HL-60 (cell line): Measurements from ENCODE around the gene LINC00632.

Experiments used
- DNase-seq, 2 experiments: peaks; one replicate each; pipeline ENCODE4 v3.0.0-alpha.2; 2010 to 2020; ENCODE audit warnings: low read depth in 1 of 2, low spot score in 1 of 2
- H3K27ac ChIP-seq: fragments of 250-450 bp; sonication (Bioruptor Pico); replicated peaks from 2 replicates; pipeline ENCODE4 v1.5.1; 2020; ENCODE audit warnings: mild to moderate bottlenecking, moderate library complexity
- H3K27me3 ChIP-seq: fragments of 250-450 bp; sonication (Bioruptor Pico); 2 replicates; pipeline ENCODE4 v1.5.1; 2021; ENCODE audit warnings: mild to moderate bottlenecking, moderate library complexity; ENCODE audit not compliant: insufficient read depth, poor library complexity, severe bottlenecking
- H3K4me3 ChIP-seq: replicated peaks from 2 replicates; pipeline ENCODE4 v1.5.1; 2011; ENCODE audit warnings: mild to moderate bottlenecking, control low read depth, low read length; ENCODE audit not compliant: insufficient read depth
- GABPA ChIP-seq: IDR thresholded peaks from 2 replicates; pipeline ENCODE4 v1.6.1; 2012; ENCODE audit warnings: low read depth
- POLR2AphosphoS5 ChIP-seq: IDR thresholded peaks from 2 replicates; pipeline ENCODE4 v1.6.1; 2012; ENCODE audit warnings: low read depth
- SPI1 ChIP-seq: IDR thresholded peaks from 2 replicates; pipeline ENCODE4 v1.6.1; 2012; ENCODE audit warnings: low read depth, mild to moderate bottlenecking, borderline replicate concordance
- TF ChIP-seq, protein P1 (sequence below): IDR thresholded peaks from 2 replicates; pipeline ENCODE4 v1.6.1; 2012; ENCODE audit warnings: low read depth; ENCODE audit not compliant: insufficient replicate concordance
- TF ChIP-seq, protein P2 (sequence below): IDR thresholded peaks from one replicate; pipeline ENCODE4 v1.5.1; 2011; ENCODE audit warnings: low read length, control low read depth, inconsistent platforms; ENCODE audit not compliant: insufficient read depth

LINC00632 gene

DNA sequence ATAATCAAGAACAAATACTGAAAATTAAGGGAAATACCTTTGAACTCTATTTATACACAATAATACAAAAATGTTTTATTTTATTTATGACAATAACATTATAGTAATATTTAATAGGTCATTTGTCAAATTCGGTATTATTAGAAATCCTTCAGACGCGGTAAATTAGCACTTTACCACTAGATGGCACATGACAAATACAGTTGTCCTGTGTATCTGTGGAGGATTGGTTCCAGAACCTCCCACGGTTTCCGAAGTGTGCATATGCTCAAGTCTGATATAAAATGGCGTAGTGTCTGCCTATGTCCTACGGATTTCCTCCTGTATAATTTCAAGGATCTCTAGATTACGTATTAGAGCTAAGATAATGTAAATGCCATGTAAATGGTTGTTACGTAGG, 8.1 kb upstream of the LINC00632 start:
- TF ChIP-seq, protein P1, sequence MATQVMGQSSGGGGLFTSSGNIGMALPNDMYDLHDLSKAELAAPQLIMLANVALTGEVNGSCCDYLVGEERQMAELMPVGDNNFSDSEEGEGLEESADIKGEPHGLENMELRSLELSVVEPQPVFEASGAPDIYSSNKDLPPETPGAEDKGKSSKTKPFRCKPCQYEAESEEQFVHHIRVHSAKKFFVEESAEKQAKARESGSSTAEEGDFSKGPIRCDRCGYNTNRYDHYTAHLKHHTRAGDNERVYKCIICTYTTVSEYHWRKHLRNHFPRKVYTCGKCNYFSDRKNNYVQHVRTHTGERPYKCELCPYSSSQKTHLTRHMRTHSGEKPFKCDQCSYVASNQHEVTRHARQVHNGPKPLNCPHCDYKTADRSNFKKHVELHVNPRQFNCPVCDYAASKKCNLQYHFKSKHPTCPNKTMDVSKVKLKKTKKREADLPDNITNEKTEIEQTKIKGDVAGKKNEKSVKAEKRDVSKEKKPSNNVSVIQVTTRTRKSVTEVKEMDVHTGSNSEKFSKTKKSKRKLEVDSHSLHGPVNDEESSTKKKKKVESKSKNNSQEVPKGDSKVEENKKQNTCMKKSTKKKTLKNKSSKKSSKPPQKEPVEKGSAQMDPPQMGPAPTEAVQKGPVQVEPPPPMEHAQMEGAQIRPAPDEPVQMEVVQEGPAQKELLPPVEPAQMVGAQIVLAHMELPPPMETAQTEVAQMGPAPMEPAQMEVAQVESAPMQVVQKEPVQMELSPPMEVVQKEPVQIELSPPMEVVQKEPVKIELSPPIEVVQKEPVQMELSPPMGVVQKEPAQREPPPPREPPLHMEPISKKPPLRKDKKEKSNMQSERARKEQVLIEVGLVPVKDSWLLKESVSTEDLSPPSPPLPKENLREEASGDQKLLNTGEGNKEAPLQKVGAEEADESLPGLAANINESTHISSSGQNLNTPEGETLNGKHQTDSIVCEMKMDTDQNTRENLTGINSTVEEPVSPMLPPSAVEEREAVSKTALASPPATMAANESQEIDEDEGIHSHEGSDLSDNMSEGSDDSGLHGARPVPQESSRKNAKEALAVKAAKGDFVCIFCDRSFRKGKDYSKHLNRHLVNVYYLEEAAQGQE: no peak
- TF ChIP-seq SPI1: no peak
- TF ChIP-seq GABPA: no peak
- TF ChIP-seq, protein P2, sequence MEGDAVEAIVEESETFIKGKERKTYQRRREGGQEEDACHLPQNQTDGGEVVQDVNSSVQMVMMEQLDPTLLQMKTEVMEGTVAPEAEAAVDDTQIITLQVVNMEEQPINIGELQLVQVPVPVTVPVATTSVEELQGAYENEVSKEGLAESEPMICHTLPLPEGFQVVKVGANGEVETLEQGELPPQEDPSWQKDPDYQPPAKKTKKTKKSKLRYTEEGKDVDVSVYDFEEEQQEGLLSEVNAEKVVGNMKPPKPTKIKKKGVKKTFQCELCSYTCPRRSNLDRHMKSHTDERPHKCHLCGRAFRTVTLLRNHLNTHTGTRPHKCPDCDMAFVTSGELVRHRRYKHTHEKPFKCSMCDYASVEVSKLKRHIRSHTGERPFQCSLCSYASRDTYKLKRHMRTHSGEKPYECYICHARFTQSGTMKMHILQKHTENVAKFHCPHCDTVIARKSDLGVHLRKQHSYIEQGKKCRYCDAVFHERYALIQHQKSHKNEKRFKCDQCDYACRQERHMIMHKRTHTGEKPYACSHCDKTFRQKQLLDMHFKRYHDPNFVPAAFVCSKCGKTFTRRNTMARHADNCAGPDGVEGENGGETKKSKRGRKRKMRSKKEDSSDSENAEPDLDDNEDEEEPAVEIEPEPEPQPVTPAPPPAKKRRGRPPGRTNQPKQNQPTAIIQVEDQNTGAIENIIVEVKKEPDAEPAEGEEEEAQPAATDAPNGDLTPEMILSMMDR: no peak
- no peak for TF ChIP-seq POLR2AphosphoS5
- no peak overlapping the region for H3K27ac ChIP-seq
- H3K27me3 ChIP-seq: no peaks in the 10 kb centered on the region
- H3K4me3 ChIP-seq: no peak overlapping the region
- no peak for DNase-seq

DNA sequence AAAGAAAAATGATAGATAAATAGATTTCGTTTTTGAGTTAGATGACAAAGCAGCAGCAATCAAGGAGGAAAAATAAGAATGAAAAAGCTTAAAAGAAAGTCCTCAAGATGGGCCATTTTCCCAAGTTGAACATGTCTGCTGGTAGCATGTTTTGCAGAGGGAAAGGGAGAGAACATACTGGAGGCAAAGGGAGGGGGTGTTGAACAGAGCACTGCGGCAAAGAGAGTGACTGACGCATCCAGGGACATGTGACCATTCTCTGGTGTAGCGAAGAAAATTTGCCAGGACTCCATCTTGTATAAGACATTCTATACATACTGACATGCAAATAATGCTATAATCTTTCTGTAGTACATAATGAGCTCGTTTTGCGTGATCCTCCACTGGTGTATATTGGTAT, 1.2 kb downstream of the LINC00632 start:
- no peak for DNase-seq
- Histone ChIP-seq H3K27me3 (no peaks in the 10 kb centered on the region), H3K27ac (no peak overlapping the region), H3K4me3 (no peak overlapping the region)
- TF ChIP-seq, protein P2: no peak
- TF ChIP-seq GABPA: no peak
- TF ChIP-seq SPI1: no peak
- no peak for TF ChIP-seq POLR2AphosphoS5
- TF ChIP-seq, protein P1: no peak

DNA sequence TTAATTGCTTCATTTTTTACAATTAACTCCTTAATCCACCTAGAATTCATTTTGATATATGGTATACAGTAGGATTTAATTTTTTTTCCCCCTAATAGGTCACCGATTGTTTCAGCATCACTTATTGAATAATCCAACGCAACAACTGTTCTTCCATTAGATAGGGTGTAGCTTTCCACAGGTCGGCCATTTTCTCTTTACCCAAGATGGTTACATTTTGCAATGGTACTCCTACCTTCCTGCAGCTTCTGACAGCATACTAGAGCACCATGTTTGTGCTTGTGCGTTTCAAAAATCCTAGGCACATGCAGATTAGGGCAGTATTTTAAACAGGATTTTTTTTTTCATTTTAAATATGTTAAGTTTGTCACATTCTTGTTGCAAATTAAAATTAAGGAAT, 2.3 kb downstream of the LINC00632 start:
- Histone ChIP-seq H3K4me3 (no peak overlapping the region), H3K27ac (no peak overlapping the region), H3K27me3 (no peaks in the 10 kb centered on the region)
- no peak for DNase-seq
- TF ChIP-seq, protein P2: no peak
- TF ChIP-seq POLR2AphosphoS5 (no peak), SPI1 (no peak), GABPA (no peak)
- TF ChIP-seq, protein P1: no peak
